Endodermal cell (in vitro differentiated cells): ENCODE data around the gene PSD2. TPM values are rescaled to one million over a fixed set of nuclear protein-coding genes. Genes with fewer than 3 reads are reported as not detected.

Experiments
- DNase-seq: peaks from one replicate; pipeline ENCODE4 v3.0.0-alpha.2; 2017
- H3K27ac ChIP-seq: 2 replicates; pipeline ENCODE4 v1.5.1; 2013; ENCODE audit warnings: mild to moderate bottlenecking, low read depth, low read length, moderate library complexity
- H3K27me3 ChIP-seq: 2 replicates; pipeline ENCODE4 v1.6.1; 2013; ENCODE audit warnings: mild to moderate bottlenecking, low read length, moderate library complexity; ENCODE audit not compliant: insufficient read depth, control insufficient read depth, poor library complexity, severe bottlenecking
- H3K36me3 ChIP-seq: 2 replicates; pipeline ENCODE4 v1.7.0; 2013; ENCODE audit warnings: mild to moderate bottlenecking, low read length, moderate library complexity; ENCODE audit not compliant: control insufficient read depth, insufficient read depth
- H3K4me1 ChIP-seq: one replicate; pipeline ENCODE4 v1.7.0; 2013; ENCODE audit warnings: low read length; ENCODE audit not compliant: control insufficient read depth, insufficient read depth
- H3K4me3 ChIP-seq: 2 replicates; pipeline ENCODE4 v1.5.1; 2013; ENCODE audit warnings: mild to moderate bottlenecking, low read length, moderate library complexity
- H3K9ac ChIP-seq: 2 replicates; pipeline ENCODE4 v1.6.1; 2013; ENCODE audit warnings: mild to moderate bottlenecking, low read length, moderate library complexity; ENCODE audit not compliant: poor library complexity, severe bottlenecking; ENCODE audit errors: extremely low read depth
- H3K9me3 ChIP-seq: 2 replicates; pipeline ENCODE4 v1.6.1; 2013; ENCODE audit warnings: mild to moderate bottlenecking, low read length, moderate library complexity; ENCODE audit not compliant: control insufficient read depth
- H3K27ac Mint-ChIP-seq: 2 replicates; pipeline ENCODE4 v1.8.0; 2020; ENCODE audit warnings: mixed read lengths
- H3K27me3 Mint-ChIP-seq: 2 replicates; pipeline ENCODE4 v1.8.0; 2021; ENCODE audit warnings: mild to moderate bottlenecking, mixed read lengths; ENCODE audit not compliant: insufficient read depth
- H3K36me3 Mint-ChIP-seq: 2 replicates; pipeline ENCODE4 v1.8.0; 2020; ENCODE audit warnings: low read depth, mixed read lengths
- H3K4me1 Mint-ChIP-seq: 2 replicates; pipeline ENCODE4 v1.8.0; 2020; ENCODE audit warnings: mixed read lengths
- H3K4me3 Mint-ChIP-seq: 2 replicates; pipeline ENCODE4 v1.8.0; 2020; ENCODE audit warnings: mild to moderate bottlenecking, moderate library complexity, mixed read lengths
- H3K9me3 Mint-ChIP-seq: 2 replicates; pipeline ENCODE4 v1.8.0; 2020; ENCODE audit warnings: mild to moderate bottlenecking, mixed read lengths
- WGBS, 2 experiments: methylation state at CpG; one replicate each; pipeline versions ENCODE4 v1.1.5 to v1.1.7; 2013; ENCODE audit warnings: missing lambda C conversion rate in 2 of 2, mixed read lengths in 1 of 2; ENCODE audit not compliant: insufficient coverage in 1 of 2, insufficient read length in 1 of 2; 5-methylcytosine and 5-hydroxymethylcytosine counted together
- total RNA-seq, 2 donors: library from RNA; stranded (reverse); fragmentation: NEBNext Ultra II Directional in 1 of 2; extraction: Animal tissue kit (Norgen Biotek cat#: 25700) in 1 of 2; gene quantifications; 2 replicates in 1 of 2; 3 replicates in 1 of 2; pipeline ENCODE4 v1.2.1, GENCODE V29; 2021
- TF ChIP-seq, protein P1 (sequence below): fragments of 200-600 bp; sonication (generic); conservative IDR thresholded peaks from 2 replicates; pipeline ENCODE4 v1.5.0; 2021; ENCODE audit warnings: antibody characterized with exemption, mild to moderate bottlenecking

Gene PSD2
- total RNA-seq, 2 donors from 2014 or later, result 0.55 to 2.5 TPM

- Histone ChIP-seq H3K27me3 (no peaks in the 10 kb centered on the region), H3K4me1 (peaks cover 3% of the 10 kb centered on the region), H3K9me3 (no peaks in the 10 kb centered on the region), H3K36me3 (no peaks in the 10 kb centered on the region), H3K9ac (no peak overlapping the region), H3K4me3 (no peak overlapping the region), H3K27ac (no peak overlapping the region)
- DNase-seq, result no peak
- Mint-ChIP-seq H3K4me1 (peaks cover 3% of the 10 kb centered on the region), H3K27ac (no peak overlapping the region), H3K27me3 (peaks cover 43% of the 10 kb centered on the region), H3K36me3 (no peaks in the 10 kb centered on the region), H3K9me3 (no peaks in the 10 kb centered on the region), H3K4me3 (no peak overlapping the region)
- WGBS, 2 experiments, result 74 to 100% methylated on average over 1 to 2 of the region's 2 CpGs
- TF ChIP-seq, protein P1, sequence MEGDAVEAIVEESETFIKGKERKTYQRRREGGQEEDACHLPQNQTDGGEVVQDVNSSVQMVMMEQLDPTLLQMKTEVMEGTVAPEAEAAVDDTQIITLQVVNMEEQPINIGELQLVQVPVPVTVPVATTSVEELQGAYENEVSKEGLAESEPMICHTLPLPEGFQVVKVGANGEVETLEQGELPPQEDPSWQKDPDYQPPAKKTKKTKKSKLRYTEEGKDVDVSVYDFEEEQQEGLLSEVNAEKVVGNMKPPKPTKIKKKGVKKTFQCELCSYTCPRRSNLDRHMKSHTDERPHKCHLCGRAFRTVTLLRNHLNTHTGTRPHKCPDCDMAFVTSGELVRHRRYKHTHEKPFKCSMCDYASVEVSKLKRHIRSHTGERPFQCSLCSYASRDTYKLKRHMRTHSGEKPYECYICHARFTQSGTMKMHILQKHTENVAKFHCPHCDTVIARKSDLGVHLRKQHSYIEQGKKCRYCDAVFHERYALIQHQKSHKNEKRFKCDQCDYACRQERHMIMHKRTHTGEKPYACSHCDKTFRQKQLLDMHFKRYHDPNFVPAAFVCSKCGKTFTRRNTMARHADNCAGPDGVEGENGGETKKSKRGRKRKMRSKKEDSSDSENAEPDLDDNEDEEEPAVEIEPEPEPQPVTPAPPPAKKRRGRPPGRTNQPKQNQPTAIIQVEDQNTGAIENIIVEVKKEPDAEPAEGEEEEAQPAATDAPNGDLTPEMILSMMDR, result no peak
Observed at GRCh38 chr5:139770722-139771121, 24.9 kb upstream of the PSD2 start.

GRCh38 chr5:139772089-139772791 lies 23.4 kb upstream of the PSD2 start:
- Histone ChIP-seq H3K27ac (no peak overlapping the region), H3K9me3 (no peaks in the 10 kb centered on the region), H3K9ac (no peak overlapping the region), H3K27me3 (no peaks in the 10 kb centered on the region), H3K4me1 (peaks cover 3% of the 10 kb centered on the region), H3K36me3 (no peaks in the 10 kb centered on the region), H3K4me3 (no peak overlapping the region)
- Mint-ChIP-seq H3K27ac (no peak overlapping the region), H3K9me3 (no peaks in the 10 kb centered on the region), H3K4me1 (no peaks in the 10 kb centered on the region), H3K36me3 (no peaks in the 10 kb centered on the region), H3K27me3 (peaks cover 40% of the 10 kb centered on the region), H3K4me3 (no peak overlapping the region)
- TF ChIP-seq, protein P1, result no peak
- DNase-seq, result no peak
- 95% methylated on average over 4 to 8 of the region's 8 CpGs for WGBS, 2 experiments

GRCh38 chr5:139772927-139773690 lies 22.5 kb upstream of the PSD2 start:
- Mint-ChIP-seq H3K9me3 (no peaks in the 10 kb centered on the region), H3K27me3 (peaks cover 39% of the 10 kb centered on the region), H3K4me1 (no peaks in the 10 kb centered on the region), H3K4me3 (no peak overlapping the region), H3K27ac (no peak overlapping the region), H3K36me3 (no peaks in the 10 kb centered on the region)
- no peak overlapping the region for H3K27ac ChIP-seq
- DNase-seq, result no peak
- H3K27me3 ChIP-seq, result no peaks in the 10 kb centered on the region
- 95 to 100% methylated on average over 5 of the region's 5 CpGs for WGBS, 2 experiments
- TF ChIP-seq, protein P1, result no peak
- H3K9ac ChIP-seq, result no peak overlapping the region
- no peaks in the 10 kb centered on the region for H3K36me3 ChIP-seq
- no peak overlapping the region for H3K4me3 ChIP-seq
- H3K9me3 ChIP-seq, result no peaks in the 10 kb centered on the region
- peaks cover 3% of the 10 kb centered on the region for H3K4me1 ChIP-seq
